HG02588 (cell line): Measurements from ENCODE around the gene TMEM131L.
A peak's percentile ranks its signal among the peaks of the same experiment; 100 is the strongest.

Experiments
- ATAC-seq: cut with Tn5 transposase; IDR thresholded peaks from one replicate; pipeline ENCODE4 v1.9.1; 2021; ENCODE audit warnings: mild to moderate bottlenecking, moderate library complexity; ENCODE audit not compliant: unreplicated experiment

The TMEM131L gene

DNA sequence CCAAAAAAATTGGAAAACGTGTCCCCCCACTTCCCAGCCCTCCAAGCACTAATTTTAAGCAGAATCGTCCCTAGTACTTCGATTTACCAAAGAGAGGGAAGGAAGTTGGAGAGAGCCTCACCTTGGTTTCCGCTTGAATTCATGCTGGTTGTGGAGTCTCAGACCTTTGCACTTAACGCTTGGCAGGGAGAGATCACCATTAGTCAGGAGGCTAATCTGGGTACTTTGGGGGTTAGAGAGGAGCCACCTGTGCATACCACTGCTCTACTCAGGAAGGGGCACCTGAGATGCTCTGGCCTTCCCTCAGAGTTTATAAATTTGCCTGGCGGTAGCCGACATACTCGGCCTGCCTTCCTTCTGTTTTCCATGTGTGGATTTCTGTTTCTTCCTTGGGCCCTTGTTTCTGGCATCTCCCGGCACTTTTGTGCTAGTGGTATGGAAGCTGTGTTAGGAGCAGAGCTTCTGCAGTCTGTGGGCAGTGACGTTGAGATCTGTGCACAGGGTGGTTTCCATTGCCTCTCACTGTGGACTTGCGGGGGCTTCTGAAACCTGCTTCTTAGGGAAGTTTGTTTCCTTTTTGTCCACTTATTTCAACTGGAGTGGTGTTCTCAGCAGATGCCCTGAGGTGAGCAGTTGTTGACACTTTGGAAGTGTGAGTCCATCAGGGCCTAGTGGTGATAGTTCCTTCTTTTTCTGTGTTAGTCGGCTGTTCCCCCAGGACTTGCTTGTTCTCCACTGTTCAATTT is 104.2 kb downstream of the TMEM131L start:
- peak; percentile 44 for ATAC-seq

DNA sequence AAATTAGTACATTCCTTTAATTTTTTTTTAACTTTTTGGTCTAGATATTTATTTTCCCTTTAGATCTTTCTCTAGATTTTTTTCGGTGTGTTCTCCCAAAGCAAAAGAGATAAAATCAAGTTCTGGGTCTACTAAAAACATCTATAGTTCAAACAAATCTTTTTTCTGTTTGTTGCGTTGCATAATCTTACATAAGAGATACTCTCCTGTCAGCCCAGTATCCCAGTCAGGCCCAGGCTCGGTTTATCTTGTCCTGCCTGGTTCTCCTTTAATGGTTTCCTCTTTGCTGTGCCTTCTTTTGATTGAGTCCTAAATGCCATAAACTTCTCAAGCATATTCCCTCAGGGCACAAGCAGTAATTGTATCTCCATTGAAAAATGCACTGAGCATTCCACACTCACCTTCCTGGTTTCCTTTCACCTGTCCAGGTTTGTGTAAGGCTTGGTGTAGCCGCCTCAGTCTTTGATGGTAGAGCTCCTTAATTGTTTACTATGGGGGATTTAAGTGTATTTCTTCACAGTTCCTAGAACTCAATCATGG is 104.9 kb downstream of the TMEM131L start:
- ATAC-seq, result no peak

DNA sequence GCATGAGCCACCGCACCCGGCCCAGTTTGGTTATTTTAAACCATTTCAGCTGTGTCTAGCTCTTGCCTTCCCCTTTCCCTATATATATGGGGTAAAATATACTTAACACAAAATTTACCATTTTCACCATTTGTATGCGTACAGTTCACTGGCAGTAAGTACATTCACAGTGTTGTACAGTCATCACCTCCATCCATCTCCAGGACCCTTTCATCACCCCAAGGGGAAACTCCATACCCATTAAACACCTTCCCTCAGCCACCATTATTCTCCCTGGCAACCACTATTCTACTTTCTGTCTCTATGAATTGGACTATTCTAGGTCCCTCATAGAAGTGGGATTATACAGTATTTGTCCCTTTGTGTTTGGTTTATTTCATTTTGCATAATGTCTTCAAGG is 106.4 kb downstream of the TMEM131L start:
- no peak for ATAC-seq

DNA sequence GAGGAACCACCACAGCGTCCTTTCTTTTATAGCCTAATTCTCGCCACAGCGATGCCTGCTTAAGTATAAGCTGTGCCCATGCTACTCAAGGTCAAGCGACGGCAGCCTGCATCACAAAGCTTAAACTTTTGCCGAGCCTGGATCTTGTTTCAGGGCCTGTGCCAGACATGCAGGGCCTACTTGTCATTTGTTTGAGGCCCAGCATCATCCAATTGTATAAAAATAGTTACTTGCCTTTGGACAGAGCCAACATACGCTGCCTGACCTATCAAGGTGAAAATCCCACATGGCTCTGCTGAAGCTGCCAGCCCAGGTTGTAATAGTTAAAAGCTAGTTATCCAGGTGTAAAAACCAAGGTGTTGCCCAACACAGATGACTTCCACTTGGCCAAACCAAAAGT is 107.1 kb downstream of the TMEM131L start:
- no peak for ATAC-seq

DNA sequence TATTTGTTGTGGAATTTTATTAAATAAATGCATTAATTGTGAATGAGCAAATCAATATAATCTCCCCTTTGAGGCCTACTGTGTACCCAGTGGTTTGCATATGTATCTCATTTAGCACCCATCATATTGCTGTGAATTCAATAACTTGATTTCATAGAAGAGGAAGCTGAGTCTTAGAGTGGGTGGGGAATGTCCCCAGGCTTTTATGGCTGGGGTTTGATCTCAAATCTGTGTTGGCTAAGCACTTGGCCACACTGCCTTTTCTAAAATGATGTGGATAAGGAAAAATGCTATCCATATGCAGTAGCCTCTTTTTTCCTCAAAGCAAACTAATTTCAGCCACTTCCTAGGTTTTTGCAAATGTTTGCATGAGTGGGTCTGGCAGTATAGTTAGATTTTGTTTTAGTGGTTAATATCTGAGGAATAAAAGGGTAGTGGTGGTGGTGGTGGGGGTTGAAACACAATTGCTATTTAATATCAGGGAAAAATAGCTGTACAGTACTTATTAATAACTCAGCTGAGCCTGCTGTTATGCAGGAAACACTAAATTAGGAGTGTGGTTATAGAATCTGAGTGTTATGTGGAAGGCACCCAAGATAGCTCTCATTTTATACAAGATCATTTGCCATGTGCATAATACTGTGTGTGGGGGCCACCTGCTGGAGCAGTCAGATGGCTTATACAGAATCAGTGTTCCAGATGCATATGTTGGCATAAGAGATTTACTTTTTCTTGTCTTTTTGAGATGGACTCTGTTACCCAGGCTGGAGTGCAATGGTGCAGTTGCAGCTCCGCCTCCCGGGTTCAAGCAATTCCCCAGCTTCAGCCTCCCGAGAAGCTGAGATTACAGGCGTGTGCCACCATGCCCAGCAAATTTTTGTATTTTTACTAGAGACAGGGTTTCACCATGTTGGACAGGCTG is 108.0 kb downstream of the TMEM131L start:
- peak; percentile 53 for ATAC-seq

DNA sequence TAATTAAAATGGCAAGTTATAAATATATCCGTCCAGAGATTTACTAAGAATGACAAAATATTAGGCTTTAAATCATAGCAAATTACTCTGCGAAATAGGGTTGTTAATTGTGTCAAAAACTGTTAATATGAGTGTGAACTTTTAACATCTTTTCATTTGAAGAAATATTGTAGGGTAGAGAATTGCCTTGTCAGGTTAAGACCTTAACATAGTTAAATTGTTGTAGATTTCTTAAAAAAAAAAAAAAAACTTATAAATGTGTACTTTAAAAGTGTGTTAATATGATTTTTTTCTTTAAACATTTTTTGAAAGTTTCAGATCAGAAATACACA is 110.2 kb downstream of the TMEM131L start:
- ATAC-seq, result no peak

DNA sequence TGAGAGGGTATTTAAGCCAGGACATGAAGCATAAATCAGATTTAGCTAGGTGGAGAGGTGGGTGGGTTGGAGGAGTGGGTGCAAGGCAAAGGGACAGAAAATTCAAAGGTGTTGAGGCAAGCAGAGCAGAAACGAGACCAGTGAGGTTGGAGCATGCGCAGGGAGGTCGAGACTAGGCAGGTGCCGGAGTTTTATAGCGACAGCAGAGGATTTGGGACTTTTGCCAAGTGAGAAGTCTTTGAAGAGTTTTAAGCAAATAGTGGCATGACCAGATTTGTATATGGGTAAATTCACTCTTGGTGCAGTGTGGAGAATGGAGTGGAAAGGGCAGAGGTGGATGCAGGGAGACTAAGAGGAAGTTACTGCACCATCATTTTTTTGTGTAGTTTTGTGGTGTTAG is 110.9 kb downstream of the TMEM131L start:
- no peak for ATAC-seq

DNA sequence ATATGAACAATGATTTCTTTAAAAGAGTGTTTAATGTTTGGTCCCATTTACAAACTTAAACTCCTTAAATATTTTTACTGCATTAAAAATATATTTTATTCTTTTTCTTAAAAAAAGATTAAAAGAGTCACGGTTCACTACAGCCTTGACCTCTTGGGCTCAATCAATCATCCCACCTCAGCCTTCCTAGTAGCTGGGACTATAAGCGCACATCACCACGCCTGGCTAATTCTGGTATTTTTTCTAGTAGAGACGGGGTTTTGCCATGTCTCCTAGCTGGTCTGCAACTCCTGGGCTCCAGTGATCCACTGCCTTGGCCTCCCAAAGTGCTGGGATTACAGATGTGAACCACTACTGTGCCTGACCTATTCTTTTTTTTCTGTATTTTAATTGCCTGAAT is 113.2 kb downstream of the TMEM131L start:
- no peak for ATAC-seq

DNA sequence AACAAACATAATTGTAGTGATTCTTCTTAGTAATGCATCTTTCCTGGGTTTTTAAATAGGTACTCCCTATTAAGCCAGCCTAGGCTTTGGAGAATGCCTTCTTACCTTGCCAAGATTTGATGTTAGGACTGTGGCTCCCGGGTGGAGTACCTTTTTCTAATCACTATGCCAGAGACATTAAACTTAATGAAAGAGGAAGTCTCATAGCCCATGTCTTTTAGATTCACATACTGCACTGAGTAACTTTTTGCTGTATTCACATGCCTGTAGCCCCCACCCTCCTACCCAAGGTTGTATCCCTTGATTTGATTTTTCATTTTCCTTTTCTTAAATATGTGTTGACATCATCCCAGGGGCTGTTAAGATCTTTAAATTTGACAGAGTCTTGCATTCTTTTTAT is 113.7 kb downstream of the TMEM131L start:
- no peak for ATAC-seq

DNA sequence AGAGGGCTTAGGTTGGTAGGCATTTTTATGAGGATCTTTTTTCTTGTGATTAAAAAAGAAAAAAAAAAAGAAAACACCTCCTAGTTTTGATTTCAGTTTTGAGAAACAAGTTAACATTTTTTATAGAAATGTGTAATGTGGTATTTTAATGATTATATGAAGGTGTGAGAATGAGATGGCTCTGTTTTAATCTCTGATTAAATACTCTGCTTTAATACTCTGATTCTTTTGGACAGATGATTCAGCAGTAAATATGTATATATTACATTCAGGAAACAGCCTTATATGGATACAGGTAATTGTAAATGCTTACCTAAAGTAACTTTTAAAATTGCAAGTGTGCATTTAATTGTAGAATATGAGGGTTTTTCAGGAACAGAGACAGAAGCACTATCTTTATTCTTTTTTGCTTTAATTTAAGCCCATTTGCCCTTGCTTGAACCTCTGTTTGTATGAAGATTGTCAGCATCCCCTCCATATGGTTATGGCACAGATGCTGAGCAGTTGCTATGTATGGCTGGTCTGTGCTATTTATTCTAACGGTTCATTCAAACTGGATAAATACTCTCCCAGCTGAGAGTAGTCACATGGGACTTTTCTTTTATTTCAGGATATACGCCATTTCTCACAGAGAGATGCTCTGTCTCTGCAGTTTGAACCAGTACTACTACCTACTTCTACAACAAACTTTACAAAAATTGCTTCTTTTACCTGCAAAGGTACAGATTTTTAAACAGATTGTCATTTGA is 117.0 kb downstream of the TMEM131L start:
- ATAC-seq, result no peak

DNA sequence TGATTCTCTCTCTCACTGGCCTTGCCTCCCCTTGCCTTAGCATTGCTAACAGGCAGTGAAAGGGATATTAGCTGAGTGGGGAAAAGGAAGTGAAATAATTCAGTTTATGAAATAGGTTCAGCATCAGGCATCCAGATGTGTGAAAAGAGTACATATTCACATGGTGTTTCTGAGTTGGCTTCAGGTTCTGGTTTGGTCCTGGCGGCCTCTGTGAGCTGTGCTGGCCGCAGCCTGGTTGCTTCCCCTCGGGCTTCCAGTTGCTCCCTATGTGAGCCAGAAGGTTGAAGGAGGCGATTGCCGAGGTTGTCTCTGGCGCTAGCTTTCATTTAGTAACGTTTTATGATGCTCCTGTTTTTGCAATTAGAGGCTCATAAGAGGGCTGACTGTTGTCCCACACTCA is 118.9 kb downstream of the TMEM131L start:
- no peak for ATAC-seq

DNA sequence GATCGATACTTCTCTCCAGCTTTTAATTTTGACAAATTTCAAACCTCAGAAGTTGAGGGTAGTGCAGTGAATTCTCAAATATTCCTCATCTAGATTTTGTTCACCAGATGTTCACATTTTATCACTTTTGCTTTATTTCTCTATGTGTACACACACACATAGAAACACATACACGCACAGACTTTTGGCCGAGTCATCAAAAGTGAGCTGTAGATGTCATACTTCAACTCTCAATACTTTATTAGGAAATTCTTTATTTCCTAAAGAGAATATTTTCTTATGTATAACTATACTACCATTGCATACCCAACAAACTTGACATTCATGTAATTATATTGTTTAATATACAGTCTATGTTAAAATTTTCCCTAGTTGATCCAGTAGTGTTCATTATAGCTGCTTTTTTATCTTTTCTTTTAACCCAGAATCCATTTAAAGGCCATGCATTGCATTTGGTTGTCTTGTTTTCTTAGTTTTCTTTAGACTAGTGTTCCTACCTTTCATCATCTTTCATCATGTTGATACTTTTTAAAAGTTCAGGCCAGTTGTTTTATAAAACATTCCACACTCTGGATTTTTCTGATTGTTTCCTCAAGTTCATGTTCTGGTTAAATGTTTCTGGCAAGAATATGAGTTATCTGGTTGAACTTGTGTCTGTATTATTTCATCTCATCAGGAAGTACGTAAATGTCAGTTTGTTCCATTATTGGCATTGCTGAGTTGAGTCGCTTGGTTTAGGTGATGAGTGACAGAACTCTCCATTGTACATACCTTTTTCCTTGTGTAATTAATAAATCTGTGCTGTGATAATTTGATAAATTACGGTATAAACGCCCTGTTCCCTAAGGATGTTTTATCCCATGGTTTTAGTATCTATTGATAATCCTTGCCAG is 123.8 kb downstream of the TMEM131L start:
- no peak for ATAC-seq

DNA sequence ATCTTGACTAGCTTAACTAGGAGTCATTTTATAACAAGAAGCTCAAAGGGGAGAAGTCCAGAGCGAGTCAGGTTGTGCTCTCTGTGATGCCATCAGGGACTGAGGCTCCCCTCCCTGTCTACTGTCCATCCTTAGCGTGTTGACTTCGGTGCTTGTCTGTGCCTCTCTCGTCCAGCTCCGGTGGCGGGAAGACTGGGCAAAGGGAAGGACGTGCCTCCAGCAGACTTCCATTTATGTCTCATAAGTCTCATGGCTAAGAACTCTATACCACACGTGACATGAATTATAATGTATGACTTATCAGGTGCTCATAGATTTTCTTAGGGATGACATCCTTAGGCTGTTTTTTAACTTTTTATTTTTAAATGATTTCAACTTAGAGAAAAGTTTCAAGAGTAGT is 125.3 kb downstream of the TMEM131L start:
- no peak for ATAC-seq

DNA sequence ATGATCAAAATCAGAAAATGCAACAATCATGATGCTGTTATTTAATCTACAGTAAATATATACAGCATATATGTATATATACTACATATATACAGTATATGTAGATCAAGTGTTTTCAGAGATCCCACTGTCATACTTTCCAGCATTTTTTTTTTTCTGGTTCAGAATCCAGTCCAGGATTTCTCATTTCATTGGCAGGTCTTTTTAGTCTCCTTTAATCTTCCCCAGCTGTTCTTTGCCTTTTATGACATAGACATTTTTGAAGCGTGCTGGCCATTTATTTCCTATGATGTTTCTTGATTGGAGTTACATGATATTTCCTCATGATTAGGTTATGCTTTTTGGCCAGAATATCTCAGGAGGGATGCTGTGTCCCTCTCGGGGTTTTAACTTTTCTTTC is 125.9 kb downstream of the TMEM131L start:
- ATAC-seq, result no peak

DNA sequence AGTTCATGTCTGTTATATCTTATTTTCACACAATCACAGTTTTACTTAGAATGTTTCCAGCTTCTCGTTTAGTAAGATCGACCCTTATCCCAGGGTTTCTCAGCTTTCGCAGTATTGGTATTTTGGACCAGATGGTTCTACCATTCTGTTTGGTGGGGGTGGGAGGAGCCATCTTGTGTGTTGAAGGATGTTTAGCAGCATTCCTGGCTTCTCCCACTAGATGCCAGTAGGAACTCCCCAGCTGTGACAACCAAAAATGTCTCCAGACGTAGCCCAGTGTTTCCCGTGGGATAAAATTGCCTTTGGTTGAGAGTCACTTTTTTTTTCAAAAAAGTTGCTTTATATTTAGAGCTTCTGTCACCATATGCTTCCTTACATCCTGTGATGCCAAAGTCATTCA is 127.0 kb downstream of the TMEM131L start:
- no peak for ATAC-seq

DNA sequence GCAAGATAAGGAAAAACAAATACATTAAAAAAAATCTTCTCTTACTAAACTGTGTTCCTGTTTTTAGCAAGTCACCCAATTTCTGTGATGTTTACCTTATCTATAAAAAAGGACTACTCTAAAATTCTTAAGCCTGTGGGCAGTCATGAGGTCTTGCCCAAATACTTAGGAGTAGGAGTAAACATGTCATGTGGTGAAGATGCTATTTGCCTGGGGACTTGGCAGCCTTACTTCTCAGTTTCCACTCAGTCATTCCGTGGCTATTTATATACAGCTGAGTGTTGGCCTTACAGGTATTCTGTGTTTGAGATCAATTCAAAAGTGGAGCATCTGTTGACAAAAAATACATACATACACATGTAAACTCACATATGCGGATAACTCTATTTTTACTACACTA is 128.1 kb downstream of the TMEM131L start:
- ATAC-seq, result no peak

DNA sequence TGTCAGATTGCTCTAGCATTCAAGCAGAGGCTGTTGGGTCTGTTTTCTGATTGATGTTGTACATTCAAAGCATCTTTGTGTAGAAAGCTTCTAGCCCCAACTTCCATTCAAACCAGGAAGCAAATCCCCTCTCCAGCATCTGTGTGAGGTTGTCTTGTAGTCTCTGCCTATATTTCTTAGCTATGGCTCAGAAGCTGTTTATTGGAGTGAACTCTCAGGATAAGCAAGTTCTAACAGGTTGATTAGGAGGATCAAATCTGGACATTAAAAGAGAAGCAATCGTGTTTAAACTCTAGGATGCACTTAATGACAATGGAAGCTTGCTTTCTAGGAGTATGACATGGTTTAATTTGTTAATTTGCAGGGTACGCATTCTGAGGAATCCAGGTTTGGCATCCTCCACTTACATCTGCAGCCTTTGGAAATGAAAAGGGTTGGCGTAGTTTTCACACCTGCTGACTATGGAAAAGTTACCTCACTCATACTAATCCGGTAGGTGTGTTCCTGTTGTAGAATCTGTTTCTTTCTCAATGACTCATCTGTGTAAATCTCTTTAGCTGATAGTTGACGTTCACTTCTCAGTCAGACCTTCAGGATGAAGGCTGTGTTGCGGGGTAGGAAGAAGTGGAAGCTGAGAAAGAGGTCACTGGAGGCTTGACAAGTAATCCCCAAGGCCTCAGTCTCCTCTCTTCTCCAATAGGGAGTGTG is 129.9 kb downstream of the TMEM131L start:
- ATAC-seq, result no peak

DNA sequence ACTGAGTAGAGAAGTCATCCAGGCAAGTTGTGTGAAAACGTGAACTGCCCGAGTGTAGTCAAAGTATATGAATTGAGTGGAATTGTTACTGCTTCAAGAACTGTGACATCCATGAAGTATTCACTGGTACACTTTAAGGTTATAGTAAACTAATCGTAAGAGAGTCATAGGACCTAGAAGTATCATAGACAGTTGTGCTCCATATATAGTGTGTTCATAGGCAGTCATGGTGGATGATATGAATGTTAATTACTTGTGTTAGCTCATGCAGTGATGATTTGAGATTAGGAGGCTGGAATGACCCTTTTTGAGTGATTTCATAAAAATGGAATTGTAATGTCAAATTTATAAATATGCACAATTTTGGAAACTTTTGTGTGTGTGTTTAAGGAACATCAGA is 136.6 kb downstream of the TMEM131L start:
- ATAC-seq, result no peak

DNA sequence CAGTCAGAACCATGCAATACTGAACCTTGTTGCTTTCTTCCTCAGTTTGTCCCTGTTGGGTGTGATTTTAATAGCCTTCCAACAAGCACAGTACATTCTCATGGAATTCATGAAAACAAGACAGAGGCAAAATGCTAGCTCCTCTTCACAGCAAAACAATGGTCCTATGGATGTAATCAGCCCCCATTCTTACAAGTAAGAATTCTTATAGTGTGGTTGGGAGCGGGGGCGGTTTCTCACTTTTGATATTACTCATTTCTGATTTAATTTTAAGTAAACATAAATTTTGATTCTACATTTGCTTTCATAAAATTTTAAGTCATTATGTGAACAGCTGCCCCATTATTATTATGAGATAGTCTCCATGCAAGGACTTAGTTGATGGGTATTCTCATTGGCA is 137.1 kb downstream of the TMEM131L start:
- no peak for ATAC-seq

DNA sequence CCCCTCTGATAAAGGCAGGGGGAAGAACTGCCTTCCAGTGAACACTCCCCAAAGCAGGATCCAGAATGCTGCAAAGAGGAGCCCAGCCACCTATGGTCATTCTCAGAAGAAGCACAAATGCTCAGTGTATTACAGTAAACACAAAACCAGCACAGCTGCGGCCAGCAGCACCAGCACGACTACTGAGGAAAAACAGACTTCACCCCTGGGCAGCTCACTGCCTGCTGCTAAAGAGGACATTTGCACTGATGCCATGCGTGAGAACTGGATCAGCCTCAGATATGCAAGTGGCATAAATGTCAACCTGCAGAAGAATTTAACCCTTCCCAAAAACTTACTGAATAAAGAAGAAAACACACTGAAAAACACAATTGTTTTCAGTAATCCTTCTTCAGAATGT is 137.7 kb downstream of the TMEM131L start:
- ATAC-seq, result no peak
